Measurements from ENCODE around the gene NSRP1.
"Not testable (repeated sequence)": the region's sequence is repeated elsewhere in the genome, so short reads cannot be mapped to it uniquely, and the experiment has no call there.

NSRP1 gene

GRCh38 chr17:30200106-30200505, 83.5 kb downstream of the NSRP1 start:
- DNase-seq (ENCODE audit: low spot score in 2 of 2): no peak
- Mint-ChIP-seq H3K27me3 (peaks cover 27% of the 10 kb centered on the region), H3K9me3 (no peaks in the 10 kb centered on the region), H3K4me1 (no peaks in the 10 kb centered on the region), H3K27ac (ENCODE audit: low read depth) (no peak overlapping the region), H3K4me3 (no peak overlapping the region), H3K36me3 (ENCODE audit: insufficient read depth) (no peaks in the 10 kb centered on the region)
- no peak for ATAC-seq (replicated peaks; ENCODE audit: extremely low read depth, poor library complexity, severe bottlenecking)

DNA sequence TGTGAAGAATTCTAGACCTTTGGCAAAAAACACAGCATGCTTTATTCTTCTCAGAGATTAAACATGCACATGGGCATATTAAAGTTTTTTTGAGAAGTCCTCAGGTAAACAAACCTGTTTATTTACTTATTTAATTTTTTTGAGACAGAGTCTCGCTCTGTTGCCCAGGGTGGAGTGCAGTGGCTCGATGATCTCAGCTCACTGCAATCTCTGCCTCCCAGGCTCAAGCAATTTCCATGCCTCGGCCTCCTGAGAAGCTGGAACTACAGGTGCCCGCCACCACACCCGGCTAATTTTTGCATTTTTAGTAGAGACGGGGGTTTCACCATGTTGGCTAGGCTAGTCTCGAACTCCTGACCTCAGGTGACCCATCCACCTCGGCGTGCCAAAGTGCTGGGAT, 84.0 kb downstream of the NSRP1 start:
- not testable (repeated sequence) for H3K4me3 Mint-ChIP-seq

GRCh38 chr17:30203471-30203981, 86.9 kb downstream of the NSRP1 start:
- no peak for DNase-seq (ENCODE audit: low spot score in 2 of 2)
- Mint-ChIP-seq H3K4me1 (no peaks in the 10 kb centered on the region), H3K27me3 (peaks cover 61% of the 10 kb centered on the region), H3K27ac (ENCODE audit: low read depth) (no peak overlapping the region), H3K4me3 (no peak overlapping the region), H3K36me3 (ENCODE audit: insufficient read depth) (peaks cover 2% of the 10 kb centered on the region), H3K9me3 (no peaks in the 10 kb centered on the region)
- no peak for ATAC-seq (replicated peaks; ENCODE audit: extremely low read depth, poor library complexity, severe bottlenecking)

More for the DNA sequence above, 84.0 kb downstream of the NSRP1 start:
- H3K9me3 Mint-ChIP-seq; ATAC-seq (replicated peaks; ENCODE audit: extremely low read depth, poor library complexity, severe bottlenecking); H3K36me3 Mint-ChIP-seq (ENCODE audit: insufficient read depth); H3K27ac Mint-ChIP-seq (ENCODE audit: low read depth); DNase-seq (ENCODE audit: low spot score in 2 of 2); H3K4me1 Mint-ChIP-seq: not testable (repeated sequence)
- H3K27me3 Mint-ChIP-seq: peaks cover 32% of the 10 kb centered on the region

GRCh38 chr17:30207655-30208054, 91.0 kb downstream of the NSRP1 start:
- DNase-seq (ENCODE audit: low spot score in 2 of 2): no peak
- H3K27me3 Mint-ChIP-seq: peaks cover 60% of the 10 kb centered on the region
- no peak for ATAC-seq (replicated peaks; ENCODE audit: extremely low read depth, poor library complexity, severe bottlenecking)
- peaks cover 16% of the 10 kb centered on the region for H3K4me1 Mint-ChIP-seq
- H3K27ac Mint-ChIP-seq (ENCODE audit: low read depth): no peak overlapping the region
- H3K4me3 Mint-ChIP-seq: no peak overlapping the region
- no peaks in the 10 kb centered on the region for H3K9me3 Mint-ChIP-seq
- peaks cover 2% of the 10 kb centered on the region for H3K36me3 Mint-ChIP-seq (ENCODE audit: insufficient read depth)

- Mint-ChIP-seq H3K9me3 (no peaks in the 10 kb centered on the region), H3K27ac (ENCODE audit: low read depth) (no peak overlapping the region)
Measured at GRCh38 chr17:30208214-30208613, 91.6 kb downstream of the NSRP1 start.

DNA sequence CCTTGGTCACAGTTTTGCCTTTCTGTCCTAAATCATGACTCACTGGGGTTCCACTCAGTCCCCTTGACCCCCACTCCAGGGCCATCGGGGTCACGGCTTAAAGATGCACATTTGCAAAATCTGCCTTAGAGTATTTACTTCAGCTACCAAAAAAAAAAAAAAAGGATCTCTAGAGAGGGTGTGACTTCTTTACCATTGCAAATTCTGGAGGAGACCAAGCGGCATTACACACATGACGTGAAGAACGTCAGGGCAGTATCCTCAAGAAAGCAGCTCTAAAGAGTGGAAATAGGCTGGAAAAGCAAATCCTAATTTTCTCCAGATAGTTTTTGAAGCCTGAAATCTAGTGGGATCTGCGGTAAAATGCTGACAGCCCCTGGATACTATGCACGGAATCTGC, 93.3 kb downstream of the NSRP1 start:
- no peak for ATAC-seq (replicated peaks; ENCODE audit: extremely low read depth, poor library complexity, severe bottlenecking)
- H3K4me3 Mint-ChIP-seq: no peak overlapping the region
- peaks cover 2% of the 10 kb centered on the region for H3K36me3 Mint-ChIP-seq (ENCODE audit: insufficient read depth)
- H3K9me3 Mint-ChIP-seq: no peaks in the 10 kb centered on the region
- peaks cover 16% of the 10 kb centered on the region for H3K4me1 Mint-ChIP-seq
- no peak for DNase-seq (ENCODE audit: low spot score in 2 of 2)
- H3K27ac Mint-ChIP-seq (ENCODE audit: low read depth): no peak overlapping the region
- peaks cover 37% of the 10 kb centered on the region for H3K27me3 Mint-ChIP-seq

More at GRCh38 chr17:30208214-30208613, 91.6 kb downstream of the NSRP1 start:
- H3K4me1 Mint-ChIP-seq: peaks cover 16% of the 10 kb centered on the region
- ATAC-seq (replicated peaks; ENCODE audit: extremely low read depth, poor library complexity, severe bottlenecking) (no peak), DNase-seq (ENCODE audit: low spot score in 2 of 2) (no peak)
- H3K4me3 Mint-ChIP-seq: no peak overlapping the region
- H3K36me3 Mint-ChIP-seq (ENCODE audit: insufficient read depth): peaks cover 2% of the 10 kb centered on the region
- peaks cover 54% of the 10 kb centered on the region for H3K27me3 Mint-ChIP-seq

GRCh38 chr17:30210366-30210765, 93.8 kb downstream of the NSRP1 start:
- peaks cover 16% of the 10 kb centered on the region for H3K4me1 Mint-ChIP-seq
- H3K27ac Mint-ChIP-seq (ENCODE audit: low read depth): no peak overlapping the region
- no peak for ATAC-seq (replicated peaks; ENCODE audit: extremely low read depth, poor library complexity, severe bottlenecking)
- DNase-seq (ENCODE audit: low spot score in 2 of 2): no peak
- H3K27me3 Mint-ChIP-seq: peaks cover 33% of the 10 kb centered on the region
- H3K36me3 Mint-ChIP-seq (ENCODE audit: insufficient read depth): peaks cover 2% of the 10 kb centered on the region
- no peaks in the 10 kb centered on the region for H3K9me3 Mint-ChIP-seq
- no peak overlapping the region for H3K4me3 Mint-ChIP-seq

DNA sequence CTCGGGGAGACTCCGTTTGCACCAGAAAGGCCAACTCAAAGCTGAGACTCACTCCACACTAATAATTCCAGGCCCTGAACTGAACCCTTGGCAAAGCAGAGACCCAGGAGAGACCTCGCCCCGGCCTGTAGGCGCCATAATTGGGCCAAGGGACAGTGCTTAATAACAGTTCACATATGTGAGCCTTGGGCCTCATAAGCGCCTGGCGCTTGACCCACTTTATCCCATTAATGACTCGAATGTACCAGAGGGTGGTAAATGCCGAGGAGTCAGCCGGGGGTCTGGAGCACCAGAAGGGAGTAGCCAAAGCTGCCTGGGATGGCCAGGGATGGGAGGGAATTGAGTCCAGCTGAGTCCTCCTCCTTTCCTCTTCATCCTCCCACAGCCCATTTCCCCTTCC, 94.3 kb downstream of the NSRP1 start:
- DNase-seq (ENCODE audit: low spot score in 2 of 2) (no peak), ATAC-seq (replicated peaks; ENCODE audit: extremely low read depth, poor library complexity, severe bottlenecking) (no peak)
- Mint-ChIP-seq H3K36me3 (ENCODE audit: insufficient read depth) (peaks cover 2% of the 10 kb centered on the region), H3K27me3 (peaks cover 27% of the 10 kb centered on the region), H3K9me3 (no peaks in the 10 kb centered on the region), H3K4me1 (peaks cover 16% of the 10 kb centered on the region), H3K27ac (ENCODE audit: low read depth) (peak overlapping the region; percentile 29), H3K4me3 (no peak overlapping the region)

- Mint-ChIP-seq H3K9me3 (no peaks in the 10 kb centered on the region), H3K4me3 (no peak overlapping the region), H3K4me1 (peaks cover 16% of the 10 kb centered on the region), H3K27me3 (peaks cover 23% of the 10 kb centered on the region), H3K27ac (ENCODE audit: low read depth) (peak overlapping the region; percentile 29), H3K36me3 (ENCODE audit: insufficient read depth) (peaks cover 2% of the 10 kb centered on the region)
- DNase-seq (ENCODE audit: low spot score in 2 of 2) (no peak), ATAC-seq (replicated peaks; ENCODE audit: extremely low read depth, poor library complexity, severe bottlenecking) (peak; percentile 67)
Measured at GRCh38 chr17:30211371-30211770, 94.8 kb downstream of the NSRP1 start.

GRCh38 chr17:30212750-30213149, 96.1 kb downstream of the NSRP1 start:
- no peaks in the 10 kb centered on the region for H3K9me3 Mint-ChIP-seq
- peaks cover 16% of the 10 kb centered on the region for H3K4me1 Mint-ChIP-seq
- H3K36me3 Mint-ChIP-seq (ENCODE audit: insufficient read depth): peaks cover 2% of the 10 kb centered on the region
- no peak for ATAC-seq (replicated peaks; ENCODE audit: extremely low read depth, poor library complexity, severe bottlenecking)
- H3K27ac Mint-ChIP-seq (ENCODE audit: low read depth): no peak overlapping the region
- no peak overlapping the region for H3K4me3 Mint-ChIP-seq
- H3K27me3 Mint-ChIP-seq: peaks cover 9% of the 10 kb centered on the region
- no peak for DNase-seq (ENCODE audit: low spot score in 2 of 2)

DNA sequence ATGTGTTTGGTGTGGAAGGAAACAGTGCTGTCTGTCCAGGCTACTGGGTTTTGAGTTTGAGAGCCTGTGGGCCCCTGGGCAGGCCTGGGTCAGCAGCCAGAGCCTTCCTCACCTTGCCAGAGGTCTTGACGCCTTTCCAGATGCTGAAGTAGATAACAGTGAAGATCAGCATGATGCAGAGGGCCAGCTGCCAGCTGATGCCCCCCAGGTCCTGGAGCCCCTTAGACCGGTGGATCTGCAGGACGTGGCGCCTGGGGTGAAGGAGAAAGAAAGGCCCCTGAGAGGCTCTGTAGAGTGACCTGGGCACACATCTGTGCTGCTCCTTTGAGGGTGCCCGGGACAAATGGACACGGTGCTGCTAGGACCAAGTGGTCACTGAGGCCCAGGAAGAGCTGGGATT, 100.4 kb downstream of the NSRP1 start:
- ATAC-seq (replicated peaks; ENCODE audit: extremely low read depth, poor library complexity, severe bottlenecking): no peak
- Mint-ChIP-seq H3K27me3 (no peaks in the 10 kb centered on the region), H3K9me3 (no peaks in the 10 kb centered on the region), H3K27ac (ENCODE audit: low read depth) (no peak overlapping the region), H3K36me3 (ENCODE audit: insufficient read depth) (no peaks in the 10 kb centered on the region), H3K4me1 (no peaks in the 10 kb centered on the region), H3K4me3 (no peak overlapping the region)
- no peak for DNase-seq (ENCODE audit: low spot score in 2 of 2)

DNA sequence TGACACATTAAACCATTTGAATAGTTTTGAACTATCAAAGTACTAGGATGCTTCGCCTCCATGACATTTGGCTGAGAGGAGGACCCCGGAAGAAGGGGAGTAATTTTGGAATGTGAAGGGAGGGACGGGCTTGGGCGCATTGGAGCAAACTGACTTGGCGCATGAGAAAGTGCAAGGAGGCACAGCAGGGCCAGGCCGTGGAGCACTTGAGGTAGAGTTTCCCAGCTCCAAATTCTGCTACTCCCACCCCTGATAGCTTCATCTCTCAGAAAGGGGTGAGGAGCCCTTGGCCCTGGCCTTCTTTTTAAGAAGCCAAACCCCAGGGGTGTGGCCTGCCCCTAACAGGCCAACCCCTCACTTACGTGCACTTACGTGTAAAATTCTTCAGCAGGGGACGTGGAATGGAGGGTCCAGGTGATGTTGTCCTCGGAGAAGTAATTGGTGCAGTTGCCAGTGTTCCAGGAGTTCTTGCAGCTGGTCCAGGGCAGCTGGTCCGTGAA, 101.2 kb downstream of the NSRP1 start:
- H3K4me3 Mint-ChIP-seq: no peak overlapping the region

DNA sequence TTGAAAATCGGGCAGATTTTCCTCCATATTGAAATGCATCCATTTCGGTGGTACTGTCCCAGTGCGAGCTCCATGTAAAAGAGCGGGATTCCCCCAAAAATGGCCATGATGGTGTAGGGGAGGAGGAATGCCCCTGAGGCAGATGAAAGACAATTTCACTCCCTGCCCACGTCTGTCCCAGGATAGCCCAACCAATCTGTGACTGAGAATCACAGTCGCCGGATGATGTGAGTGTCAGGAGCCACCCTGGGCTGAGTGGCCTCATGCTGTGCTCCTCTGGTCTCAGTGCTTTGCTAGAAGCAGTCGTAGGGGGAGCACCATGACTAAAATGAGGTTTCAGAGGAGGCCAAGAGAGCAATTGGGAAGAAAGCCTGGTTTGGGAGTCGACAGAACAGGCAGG, 102.2 kb downstream of the NSRP1 start:
- Mint-ChIP-seq H3K27ac (ENCODE audit: low read depth) (no peak overlapping the region), H3K27me3 (no peaks in the 10 kb centered on the region), H3K4me1 (no peaks in the 10 kb centered on the region), H3K4me3 (no peak overlapping the region), H3K36me3 (ENCODE audit: insufficient read depth) (no peaks in the 10 kb centered on the region), H3K9me3 (no peaks in the 10 kb centered on the region)
- DNase-seq (ENCODE audit: low spot score in 2 of 2) (no peak), ATAC-seq (replicated peaks; ENCODE audit: extremely low read depth, poor library complexity, severe bottlenecking) (no peak)

More for the DNA sequence above, 101.2 kb downstream of the NSRP1 start:
- no peak for ATAC-seq (replicated peaks; ENCODE audit: extremely low read depth, poor library complexity, severe bottlenecking)
- Mint-ChIP-seq H3K36me3 (ENCODE audit: insufficient read depth) (no peaks in the 10 kb centered on the region), H3K27ac (ENCODE audit: low read depth) (no peak overlapping the region), H3K4me1 (no peaks in the 10 kb centered on the region), H3K9me3 (no peaks in the 10 kb centered on the region), H3K27me3 (no peaks in the 10 kb centered on the region)
- DNase-seq (ENCODE audit: low spot score in 2 of 2): no peak

Data from central memory CD8-positive, alpha-beta T cell (primary cell).